H4 (cell line): ENCODE measurements around the gene MATR3. TPM values are rescaled to one million over a fixed set of nuclear protein-coding genes. Genes with fewer than 3 reads are reported as not detected.
"Not testable (repeated sequence)": the region's sequence is repeated elsewhere in the genome, so short reads cannot be mapped to it uniquely, and the experiment has no call there.

Experiments
- DNase-seq: peaks from one replicate; pipeline ENCODE4 v3.0.0-alpha.2; 2015; ENCODE audit warnings: low spot score
- total RNA-seq: library from RNA; depleted of rRNA; stranded (reverse); fragments of >200 nt; shearing (Covaris generic); gene quantifications from 2 replicates; pipeline ENCODE4 v1.2.3, GENCODE V29; 2014

The MATR3 gene
- total RNA-seq, 1 experiment from 2014 or later = 241 TPM

GRCh38 chr5:139347863-139348262 is 54.3 kb downstream of the MATR3 start:
- not testable (repeated sequence) for DNase-seq

- no peak for DNase-seq
These were observed 60.6 kb downstream of the MATR3 start for GRCh38 chr5:139354186-139354585.

- DNase-seq = not testable (repeated sequence)
These were observed 62.4 kb downstream of the MATR3 start for GRCh38 chr5:139355900-139356299.

GRCh38 chr5:139358064-139358463 is 64.5 kb downstream of the MATR3 start:
- DNase-seq = no peak

GRCh38 chr5:139360384-139360783 is 66.8 kb downstream of the MATR3 start:
- no peak for DNase-seq

- no peak for DNase-seq
These were observed 68.4 kb downstream of the MATR3 start for GRCh38 chr5:139361835-139362429.

- DNase-seq = no peak
These were observed 70.4 kb downstream of the MATR3 start for GRCh38 chr5:139363937-139364336.

- DNase-seq = no peak
These were observed 70.9 kb downstream of the MATR3 start for GRCh38 chr5:139364466-139364865.

GRCh38 chr5:139368613-139369012 is 75.1 kb downstream of the MATR3 start:
- DNase-seq = no peak

- no peak for DNase-seq
These were observed 75.6 kb downstream of the MATR3 start for GRCh38 chr5:139369181-139369580.

GRCh38 chr5:139371482-139372435 is 78.2 kb downstream of the MATR3 start:
- no peak for DNase-seq

GRCh38 chr5:139374909-139375308 is 81.4 kb downstream of the MATR3 start:
- DNase-seq = no peak

GRCh38 chr5:139376364-139376763 is 82.8 kb downstream of the MATR3 start:
- DNase-seq = no peak

GRCh38 chr5:139377226-139377625 is 83.7 kb downstream of the MATR3 start:
- no peak for DNase-seq

GRCh38 chr5:139378101-139378825 is 84.7 kb downstream of the MATR3 start:
- DNase-seq = no peak

- DNase-seq = no peak
These were observed 85.4 kb downstream of the MATR3 start for GRCh38 chr5:139378941-139379361.

GRCh38 chr5:139379626-139380449 is 86.3 kb downstream of the MATR3 start:
- DNase-seq = no peak
